H1 (cell line): ENCODE data around the gene H2BK1. TPM values are rescaled to one million over a fixed set of nuclear protein-coding genes. Genes with fewer than 3 reads are reported as not detected.

Experiments used
- CTCF ChIA-PET: fragments of 300-600 bp; sonication (Branson Sonifier 250); formaldehyde crosslinking; loops from one replicate; lab custom pipeline; 2021; ENCODE audit not compliant: partially characterized antibody; lab: Charles Lee
- POLR2A ChIA-PET: fragments of 300-600 bp; sonication (Branson Sonifier 250); formaldehyde crosslinking; loops from one replicate; lab custom pipeline; 2021; ENCODE audit warnings: inconsistent platforms; ENCODE audit not compliant: partially characterized antibody; lab: Charles Lee
- DNase-seq, 2 experiments: peaks; one replicate each; pipeline versions ENCODE4 v3.0.0 to v3.0.0-alpha.2; 2010 to 2022; ENCODE audit warnings: low spot score in 2 of 2, low read depth in 1 of 2, mixed read lengths in 1 of 2
- FAIRE-seq: peaks from 2 replicates; lab custom pipeline; 2011; peaks lifted over from hg19 to GRCh38; lab: Jason Lieb, UNC
- H2AFZ ChIP-seq: 2 replicates; pipeline ENCODE4 v1.8.1; 2012; ENCODE audit warnings: low read length, inconsistent platforms
- H2AK5ac ChIP-seq: 2 replicates; pipeline ENCODE4 v1.6.1; 2013; ENCODE audit warnings: low read depth, low read length
- H2BK120ac ChIP-seq: replicated peaks from 2 replicates; pipeline ENCODE3; 2013; ENCODE audit warnings: low read depth, low read length, inconsistent platforms
- H2BK12ac ChIP-seq: 2 replicates; pipeline ENCODE4 v1.6.1; 2013; ENCODE audit warnings: low read depth, low read length
- H2BK15ac ChIP-seq: 2 replicates; pipeline ENCODE4 v1.6.1; 2013; ENCODE audit warnings: low read length
- H2BK20ac ChIP-seq: 2 replicates; pipeline ENCODE4 v1.6.1; 2013; ENCODE audit warnings: low read length
- H2BK5ac ChIP-seq: 2 replicates; pipeline ENCODE4 v1.6.1; 2013; ENCODE audit warnings: low read depth, low read length
- H3K14ac ChIP-seq: 2 replicates; pipeline ENCODE4 v1.6.1; 2013; ENCODE audit warnings: inconsistent platforms; ENCODE audit not compliant: insufficient read length
- H3K18ac ChIP-seq: 2 replicates; pipeline ENCODE4 v1.6.1; 2013; ENCODE audit warnings: low read length; ENCODE audit errors: extremely low read depth
- H3K23ac ChIP-seq: 2 replicates; pipeline ENCODE4 v1.6.1; 2013; ENCODE audit warnings: inconsistent platforms; ENCODE audit not compliant: insufficient read length
- H3K23me2 ChIP-seq: 2 replicates; pipeline ENCODE4 v1.6.1; 2013; ENCODE audit warnings: low read depth, low read length
- H3K27ac ChIP-seq: 2 replicates; pipeline ENCODE4 v1.6.1; 2011; ENCODE audit warnings: low read depth, low read length, inconsistent platforms
- H3K27me3 ChIP-seq, 4 experiments: replicated peaks in 1 of 4; 1 replicate in 1 of 4; 2 replicates in 3 of 4; pipeline versions ENCODE4 v1.6.1 to v1.8.1; 2011 to 2013; ENCODE audit warnings: low read length in 3 of 4, mild to moderate bottlenecking in 3 of 4, inconsistent platforms in 2 of 4, mixed read lengths in 2 of 4, moderate library complexity in 1 of 4; ENCODE audit not compliant: control insufficient read depth in 3 of 4, insufficient read depth in 3 of 4; ENCODE audit errors: extremely low read depth in 1 of 4
- H3K36me3 ChIP-seq, 4 experiments: 2 replicates each; pipeline versions ENCODE4 v1.6.1 to v1.8.1; 2011 to 2013; ENCODE audit warnings: mild to moderate bottlenecking in 4 of 4, low read length in 3 of 4, moderate library complexity in 2 of 4, control low read depth in 1 of 4, inconsistent platforms in 1 of 4; ENCODE audit not compliant: insufficient read depth in 4 of 4, control insufficient read depth in 2 of 4
- H3K4ac ChIP-seq: replicated peaks from 2 replicates; pipeline ENCODE3; 2013; ENCODE audit warnings: low read length, low read depth, mixed read lengths, inconsistent platforms; ENCODE audit not compliant: insufficient read length
- H3K4me1 ChIP-seq, 4 experiments: replicated peaks in 1 of 4; 1 replicate in 1 of 4; 2 replicates in 3 of 4; pipeline versions ENCODE4 v1.6.1 to v1.8.1; 2011 to 2013; ENCODE audit warnings: low read length in 3 of 4, inconsistent platforms in 2 of 4, mixed read lengths in 1 of 4; ENCODE audit not compliant: insufficient read depth in 4 of 4, control insufficient read depth in 3 of 4
- H3K4me2 ChIP-seq, 2 experiments: 2 replicates each; pipeline versions ENCODE4 v1.6.1 to v1.8.1; 2011 to 2013; ENCODE audit warnings: low read depth in 2 of 2, low read length in 2 of 2, control low read depth in 1 of 2, inconsistent platforms in 1 of 2, mild to moderate bottlenecking in 1 of 2; ENCODE audit not compliant: insufficient read depth in 1 of 2
- H3K4me3 ChIP-seq, 4 experiments: fragments of 200-600, 300-600 bp in 1 of 4; sonication (generic), shearing (Covaris generic), sonication (Bioruptor Twin) in 1 of 4; 2 replicates each; pipeline versions ENCODE4 v1.5.1 to v1.8.1; 2011 to 2016; ENCODE audit warnings: low read length in 4 of 4, low read depth in 3 of 4, control low read depth in 2 of 4, inconsistent platforms in 2 of 4, mild to moderate bottlenecking in 2 of 4, mixed read lengths in 1 of 4, moderate library complexity in 1 of 4; ENCODE audit not compliant: insufficient read depth in 2 of 4; ENCODE audit errors: extremely low read depth in 1 of 4
- H3K56ac ChIP-seq: replicated peaks from 2 replicates; pipeline ENCODE3; 2013; ENCODE audit warnings: low read depth, mild to moderate bottlenecking, mixed read lengths, low read length, inconsistent platforms; ENCODE audit not compliant: insufficient read length
- H3K79me1 ChIP-seq: 2 replicates; pipeline ENCODE4 v1.6.1; 2013; ENCODE audit warnings: low read depth, low read length, control low read depth
- H3K79me2 ChIP-seq, 2 experiments: 2 replicates each; pipeline versions ENCODE4 v1.6.1 to v1.8.1; 2012 to 2013; ENCODE audit warnings: low read length in 2 of 2, mild to moderate bottlenecking in 2 of 2, inconsistent platforms in 1 of 2; ENCODE audit not compliant: insufficient read depth in 2 of 2, control insufficient read depth in 1 of 2
- H3K9ac ChIP-seq, 4 experiments: replicated peaks in 1 of 4; 1 replicate in 1 of 4; 2 replicates in 3 of 4; pipeline versions ENCODE4 v1.6.1 to v1.8.1; 2011 to 2013; ENCODE audit warnings: low read depth in 3 of 4, low read length in 3 of 4, control low read depth in 2 of 4, mild to moderate bottlenecking in 2 of 4, moderate library complexity in 2 of 4, inconsistent platforms in 1 of 4; ENCODE audit errors: extremely low read depth in 1 of 4
- H3K9me3 ChIP-seq, 2 experiments: 2 replicates each; pipeline versions ENCODE4 v1.6.1 to v1.8.1; 2012 to 2013; ENCODE audit warnings: mild to moderate bottlenecking in 2 of 2, moderate library complexity in 2 of 2, control low read depth in 1 of 2, inconsistent platforms in 1 of 2, low read depth in 1 of 2, low read length in 1 of 2, mixed read lengths in 1 of 2; ENCODE audit not compliant: insufficient read depth in 2 of 2
- H4K20me1 ChIP-seq, 2 experiments: replicated peaks in 1 of 2; 2 replicates each; pipeline versions ENCODE3 to v1.8.1; 2011 to 2013; ENCODE audit warnings: inconsistent platforms in 2 of 2, low read length in 2 of 2, mild to moderate bottlenecking in 1 of 2; ENCODE audit not compliant: insufficient read depth in 2 of 2, control insufficient read depth in 1 of 2
- H4K5ac ChIP-seq: 2 replicates; pipeline ENCODE4 v1.6.1; 2013; ENCODE audit warnings: low read length, low read depth, mixed read lengths, inconsistent platforms; ENCODE audit not compliant: insufficient read length
- H4K8ac ChIP-seq: 2 replicates; pipeline ENCODE4 v1.8.0; 2013; ENCODE audit warnings: mild to moderate bottlenecking, moderate library complexity, low read length, inconsistent platforms; ENCODE audit not compliant: insufficient read depth; ENCODE audit errors: extremely low read depth
- H4K91ac ChIP-seq: replicated peaks from 2 replicates; pipeline ENCODE3; 2013; ENCODE audit warnings: low read length, mixed read lengths, inconsistent platforms; ENCODE audit not compliant: insufficient read length
- ASH2L ChIP-seq: fragments of 200-600, 300-600 bp; sonication (generic); IDR thresholded peaks from one replicate; pipeline ENCODE4 v1.7.1; 2017; ENCODE audit warnings: low read length
- JUN ChIP-seq: IDR thresholded peaks from 2 replicates; pipeline ENCODE4 v1.6.1; 2011; ENCODE audit warnings: low read depth, mild to moderate bottlenecking, improper control_type of control experiment, low read length
- WGBS, 2 experiments: shearing (Covaris generic) in 1 of 2; methylation state at CpG; one replicate each; pipeline versions ENCODE4 v1.1.6 to v1.1.7; 2013 to 2015; ENCODE audit warnings: low lambda C conversion rate in 2 of 2, mixed read lengths in 2 of 2, inconsistent platforms in 1 of 2, low coverage in 1 of 2, missing lambda C conversion rate in 1 of 2; ENCODE audit not compliant: insufficient replicate concordance in 2 of 2, insufficient coverage in 1 of 2, insufficient read length in 1 of 2; ENCODE audit errors: extremely low coverage in 1 of 2, missing lambda C conversion rate in 1 of 2; 5-methylcytosine and 5-hydroxymethylcytosine counted together
- polyA plus RNA-seq, 7 experiments: library from polyadenylated mRNA; depleted of rRNA in 3 of 7; stranded (reverse) in 5 of 7; unstranded in 2 of 7; fragments of >200 nt in 5 of 7; fragments of 200-250 nt in 2 of 7; gene quantifications; 1 replicate in 5 of 7; 2 replicates in 1 of 7; 4 replicates in 1 of 7; pipeline versions ENCODE4 v1.2.1 to v1.2.3, GENCODE V29; 2011 to 2013; ENCODE audit warnings: missing spikeins in 2 of 7, mixed read lengths in 2 of 7
- total RNA-seq: library from RNA; stranded (reverse); fragmentation: NEBNext Ultra II Directional; extraction: Animal tissue kit (Norgen Biotek cat#: 25700); gene quantifications from 2 replicates; pipeline ENCODE4 v1.2.1, GENCODE V29; 2021
- TF ChIP-seq, protein P1 (sequence below), 3 experiments: IDR thresholded peaks; 1 replicate in 2 of 3; 2 replicates in 1 of 3; pipeline versions ENCODE4 v1.5.1 to v1.6.1; 2011; ENCODE audit warnings: low read length in 3 of 3, mild to moderate bottlenecking in 3 of 3, inconsistent platforms in 2 of 3, low read depth in 1 of 3, moderate library complexity in 1 of 3; ENCODE audit not compliant: insufficient read depth in 1 of 3; ENCODE audit errors: control extremely low read depth in 1 of 3

The H2BK1 gene
- total and polyA plus RNA-seq, 2 of the 8 experiments (the other 6 are each of a cell fraction or from before 2014, with no cell fraction given): not detected

DNA sequence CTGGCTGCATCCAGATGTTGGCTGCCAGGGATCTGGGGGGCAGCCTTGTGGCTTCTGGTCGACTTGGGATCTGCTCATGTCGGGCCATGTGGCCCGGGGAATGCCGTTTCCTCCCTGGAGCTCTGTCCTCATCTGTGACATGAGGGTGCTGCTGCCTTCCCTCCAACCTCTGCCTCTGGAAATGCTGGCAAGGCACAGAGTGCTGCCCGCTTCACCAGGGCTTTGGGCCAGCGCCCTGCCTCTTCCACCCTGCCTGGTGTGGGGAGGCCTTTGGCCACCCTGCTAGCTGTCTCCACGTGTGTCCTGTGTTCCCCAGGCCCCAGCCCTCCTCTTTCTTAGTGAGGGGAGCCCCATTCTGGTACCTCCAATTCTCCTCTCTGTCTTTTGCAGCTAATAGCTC, 44.0 kb upstream of the H2BK1 start:
- CTCF ChIA-PET: interaction anchor here (0.7 to 3.3 kb wide), 3 partner anchors 8 to 96 kb away, joined by 3 to 21 read pairs (median 3); no protein-coding TSS in a partner anchor
- Histone ChIP-seq H2BK20ac (no peak overlapping the region), H2AK5ac (no peak overlapping the region), H3K23me2 (peaks cover 14% of the 10 kb centered on the region; the same call in 1 of the 2 replicates), H3K4me1 (peaks cover 0 to 29% (median 20%) of the 10 kb centered on the region in 4 experiments; a peak in 6 of 7 replicates), H3K27ac (no peak overlapping the region), H4K20me1 (no peaks in the 10 kb centered on the region), H3K36me3 (no peaks in the 10 kb centered on the region), H2BK15ac (peak overlapping the region; percentile 92; the same call in 1 of the 2 replicates), H3K79me1 (no peaks in the 10 kb centered on the region), H2BK5ac (no peak overlapping the region), H4K91ac (no peak overlapping the region), H4K8ac (no peak overlapping the region), H3K27me3 (peaks cover 3 to 36% (median 29%) of the 10 kb centered on the region in 4 experiments), H3K56ac (no peak overlapping the region), H3K4me2 (no peak overlapping the region), H3K4ac (no peak overlapping the region), H4K5ac (no peak overlapping the region), H3K9ac (no peak overlapping the region), H3K23ac (no peak overlapping the region), H3K9me3 (no peaks in the 10 kb centered on the region), H2AFZ (no peak overlapping the region), H2BK120ac (no peak overlapping the region), H3K79me2 (no peaks in the 10 kb centered on the region), H3K14ac (no peak overlapping the region), H3K4me3 (no peak overlapping the region), H3K18ac (no peak overlapping the region; the same call in 1 of the 2 replicates), H2BK12ac (0 out of 2 replicates have a peak overlapping the region, but pooled peaks have one; percentile 89)
- WGBS, 2 experiments: 83% methylated on average over 6 of the region's 7 CpGs; no CpG with 5 or more reads in 1 of the 2 experiments
- POLR2A ChIA-PET: no interaction called here
- no peak for TF ChIP-seq JUN
- TF ChIP-seq ASH2L: no peak
- TF ChIP-seq, protein P1, sequence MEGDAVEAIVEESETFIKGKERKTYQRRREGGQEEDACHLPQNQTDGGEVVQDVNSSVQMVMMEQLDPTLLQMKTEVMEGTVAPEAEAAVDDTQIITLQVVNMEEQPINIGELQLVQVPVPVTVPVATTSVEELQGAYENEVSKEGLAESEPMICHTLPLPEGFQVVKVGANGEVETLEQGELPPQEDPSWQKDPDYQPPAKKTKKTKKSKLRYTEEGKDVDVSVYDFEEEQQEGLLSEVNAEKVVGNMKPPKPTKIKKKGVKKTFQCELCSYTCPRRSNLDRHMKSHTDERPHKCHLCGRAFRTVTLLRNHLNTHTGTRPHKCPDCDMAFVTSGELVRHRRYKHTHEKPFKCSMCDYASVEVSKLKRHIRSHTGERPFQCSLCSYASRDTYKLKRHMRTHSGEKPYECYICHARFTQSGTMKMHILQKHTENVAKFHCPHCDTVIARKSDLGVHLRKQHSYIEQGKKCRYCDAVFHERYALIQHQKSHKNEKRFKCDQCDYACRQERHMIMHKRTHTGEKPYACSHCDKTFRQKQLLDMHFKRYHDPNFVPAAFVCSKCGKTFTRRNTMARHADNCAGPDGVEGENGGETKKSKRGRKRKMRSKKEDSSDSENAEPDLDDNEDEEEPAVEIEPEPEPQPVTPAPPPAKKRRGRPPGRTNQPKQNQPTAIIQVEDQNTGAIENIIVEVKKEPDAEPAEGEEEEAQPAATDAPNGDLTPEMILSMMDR (IDR thresholded peaks at IDR 0.05; ENCODE audit: control extremely low read depth in 1 of 3, insufficient read depth in 1 of 3, low read depth in 1 of 3, low read length in 3 of 3): no peak
- no peak for DNase-seq
- FAIRE-seq: no peak
